B cell (primary cell): ENCODE results near the gene PACRG. TPM values are rescaled to one million over a fixed set of nuclear protein-coding genes. Genes with fewer than 3 reads are reported as not detected.

Experiments used
- ATAC-seq: fragments of 200-7000 bp; cut with Tn5 transposase; one replicate; pipeline ENCODE4 v1.10.0; 2021; ENCODE audit warnings: low read depth, mild to moderate bottlenecking, moderate number of reproducible peaks, moderate library complexity
- CTCF ChIA-PET: fragments of 350-600 bp; sonication (Branson Sonifier 250); formaldehyde crosslinking; loops from one replicate; lab custom pipeline; 2021; ENCODE audit warnings: antibody characterized with exemption, inconsistent platforms; lab: Charles Lee
- POLR2A ChIA-PET: fragments of 350-600 bp; sonication (Branson Sonifier 250); formaldehyde crosslinking; loops from one replicate; lab custom pipeline; 2021; ENCODE audit warnings: antibody characterized with exemption; lab: Charles Lee
- DNase-seq: peaks from one replicate; pipeline ENCODE4 v3.0.0; 2013
- H2AFZ ChIP-seq: 2 replicates; pipeline ENCODE4 v1.6.1; 2012; ENCODE audit warnings: mild to moderate bottlenecking, low read depth, low read length; ENCODE audit not compliant: insufficient read depth, poor library complexity, severe bottlenecking
- H3K27ac ChIP-seq, 2 donors: 1 replicate in 1 of 2; 2 replicates in 1 of 2; pipeline ENCODE4 v1.5.1; 2012 to 2013; ENCODE audit warnings: low read length in 2 of 2, mild to moderate bottlenecking in 2 of 2, moderate library complexity in 1 of 2
- H3K27me3 ChIP-seq, 4 experiments: fragments of 200-600 bp in 1 of 4; sonication (generic) in 1 of 4; replicated peaks in 1 of 4; 1 replicate in 2 of 4; 2 replicates in 2 of 4; pipeline versions ENCODE4 v1.6.1 to v1.7.0; 2013 to 2016; ENCODE audit warnings: low read length in 3 of 4, mild to moderate bottlenecking in 2 of 4, mixed read lengths in 1 of 4, moderate library complexity in 1 of 4; ENCODE audit not compliant: insufficient read depth in 4 of 4, control insufficient read depth in 3 of 4; ENCODE audit errors: control extremely low read depth in 1 of 4
- H3K36me3 ChIP-seq, 2 experiments: replicated peaks in 1 of 2; 1 replicate in 1 of 2; 2 replicates in 1 of 2; pipeline versions ENCODE4 v1.6.1 to v1.7.1; 2013; ENCODE audit warnings: low read length in 1 of 2; ENCODE audit not compliant: insufficient read depth in 2 of 2, control insufficient read depth in 1 of 2; ENCODE audit errors: control extremely low read depth in 1 of 2, extremely low read depth in 1 of 2
- H3K4me1 ChIP-seq, 2 donors: fragments of 200-600 bp in 1 of 2; sonication (generic) in 1 of 2; 1 replicate in 1 of 2; 2 replicates in 1 of 2; pipeline versions ENCODE4 v1.5.1 to v1.6.1; 2013 to 2017; ENCODE audit warnings: low read length in 2 of 2; ENCODE audit not compliant: control insufficient read depth in 2 of 2, insufficient read depth in 2 of 2
- H3K4me2 ChIP-seq: replicated peaks from 2 replicates; pipeline ENCODE3; 2012; ENCODE audit warnings: mild to moderate bottlenecking, low read depth, low read length; ENCODE audit not compliant: poor library complexity, severe bottlenecking
- H3K4me3 ChIP-seq, 5 experiments: fragments of 200-600 bp in 1 of 5; sonication (generic) in 1 of 5; 1 replicate in 3 of 5; 2 replicates in 2 of 5; pipeline versions ENCODE4 v1.5.1 to v1.7.0; 2011 to 2016; ENCODE audit warnings: low read length in 4 of 5, mild to moderate bottlenecking in 4 of 5, low read depth in 2 of 5, control low read depth in 1 of 5, moderate library complexity in 1 of 5; ENCODE audit not compliant: insufficient read depth in 1 of 5; ENCODE audit errors: control extremely low read depth in 1 of 5, extremely low read depth in 1 of 5
- H3K79me2 ChIP-seq: fragments of 200-600 bp; sonication (generic); one replicate; pipeline ENCODE4 v1.6.0; 2016; ENCODE audit warnings: low read length; ENCODE audit not compliant: control insufficient read depth, insufficient read depth
- H3K9ac ChIP-seq: fragments of 200-600 bp; sonication (generic); 2 replicates; pipeline ENCODE4 v1.6.1; 2017; ENCODE audit warnings: mild to moderate bottlenecking, low read length, moderate library complexity
- H3K9me3 ChIP-seq, 3 donors: one replicate each; pipeline versions ENCODE4 v1.6.1 to v1.7.1; 2013; ENCODE audit warnings: low read length in 2 of 3; ENCODE audit not compliant: control insufficient read depth in 2 of 3, insufficient read depth in 1 of 3; ENCODE audit errors: control extremely low read depth in 1 of 3
- H4K20me1 ChIP-seq: 2 replicates; pipeline ENCODE4 v1.6.0; 2012; ENCODE audit warnings: mild to moderate bottlenecking, low read length; ENCODE audit not compliant: insufficient read depth, control insufficient read depth, poor library complexity, severe bottlenecking
- H3K27ac Mint-ChIP-seq: one replicate; pipeline ENCODE4 v1.8.0; 2021; ENCODE audit warnings: mixed read lengths
- H3K27me3 Mint-ChIP-seq: one replicate; pipeline ENCODE4 v1.8.0; 2021; ENCODE audit warnings: mixed read lengths
- H3K4me1 Mint-ChIP-seq: one replicate; pipeline ENCODE4 v1.8.0; 2021; ENCODE audit warnings: mixed read lengths
- H3K4me3 Mint-ChIP-seq: one replicate; pipeline ENCODE4 v1.8.0; 2021; ENCODE audit warnings: mixed read lengths
- H3K9me3 Mint-ChIP-seq: one replicate; pipeline ENCODE4 v1.8.0; 2022; ENCODE audit warnings: mixed read lengths; ENCODE audit not compliant: insufficient read depth
- EZH2 ChIP-seq: IDR thresholded peaks from 2 replicates; pipeline ENCODE4 v1.6.1; 2012; ENCODE audit warnings: borderline replicate concordance, low read depth, mild to moderate bottlenecking, moderate library complexity, low read length; ENCODE audit not compliant: insufficient read depth, poor library complexity, severe bottlenecking
- WGBS: methylation state at CpG from one replicate; pipeline ENCODE4 v1.1.5; 2013; ENCODE audit warnings: missing lambda C conversion rate; ENCODE audit not compliant: insufficient coverage; 5-methylcytosine and 5-hydroxymethylcytosine counted together
- intact Hi-C: fragments of 100-400 bp; cut with micrococcal nuclease; formaldehyde crosslinking; loops from one replicate; pipeline ENCODE4 v1.10.0; 2022
- polyA plus RNA-seq: library from polyadenylated mRNA; depleted of rRNA; stranded (reverse); fragments of >200 nt; gene quantifications from 2 replicates; pipeline ENCODE4 v1.2.3, GENCODE V29; 2012
- total RNA-seq, 2 donors: library from RNA; stranded (reverse); fragments of 120-200 nt in 1 of 2; gene quantifications; 1 replicate in 1 of 2; 2 replicates in 1 of 2; pipeline versions ENCODE4 v1.2.3 to v1.2.4, GENCODE V29; 2013 to 2022
- TF ChIP-seq, protein P1 (sequence below): fragments of 200-600 bp; IDR thresholded peaks from one replicate; pipeline ENCODE4 v1.8.0; 2022; ENCODE audit warnings: antibody characterized with exemption, mild to moderate bottlenecking

PACRG gene
- total and polyA plus RNA-seq, 2 donors (not counting 1 experiment from before 2014, with no cell fraction given) = not detected

DNA sequence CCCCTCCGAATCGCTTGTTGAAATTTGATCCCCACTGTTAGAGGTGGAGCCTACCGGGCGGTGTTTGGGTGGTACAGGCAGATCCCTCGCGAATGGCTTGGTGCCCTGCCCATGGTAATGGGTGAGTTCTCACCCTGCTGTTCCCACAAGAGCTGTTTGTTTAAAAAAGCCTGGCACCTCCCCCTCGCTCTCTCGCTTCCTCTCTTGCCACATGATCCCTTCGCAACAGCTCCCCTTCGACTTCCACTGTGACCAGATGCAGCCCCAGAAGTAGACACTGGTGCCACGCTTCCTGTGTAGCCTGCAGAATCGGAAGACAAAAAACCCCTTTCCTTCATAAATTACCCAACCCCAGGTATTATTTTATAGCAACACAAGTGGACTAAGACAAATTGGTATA lies 394.6 kb downstream of the PACRG start:
- Histone ChIP-seq H3K36me3 (no peaks in the 10 kb centered on the region), H3K27me3 (no peaks in the 10 kb centered on the region), H3K27ac (no peak overlapping the region), H3K4me2 (no peak overlapping the region), H3K4me1 (no peaks in the 10 kb centered on the region), H3K79me2 (no peaks in the 10 kb centered on the region), H3K9ac (no peak overlapping the region), H3K9me3 (no peaks in the 10 kb centered on the region), H2AFZ (no peak overlapping the region), H4K20me1 (no peaks in the 10 kb centered on the region), H3K4me3 (no peak overlapping the region)
- ChIA-PET POLR2A (no interaction called here), CTCF (no interaction called here)
- TF ChIP-seq, protein P1, sequence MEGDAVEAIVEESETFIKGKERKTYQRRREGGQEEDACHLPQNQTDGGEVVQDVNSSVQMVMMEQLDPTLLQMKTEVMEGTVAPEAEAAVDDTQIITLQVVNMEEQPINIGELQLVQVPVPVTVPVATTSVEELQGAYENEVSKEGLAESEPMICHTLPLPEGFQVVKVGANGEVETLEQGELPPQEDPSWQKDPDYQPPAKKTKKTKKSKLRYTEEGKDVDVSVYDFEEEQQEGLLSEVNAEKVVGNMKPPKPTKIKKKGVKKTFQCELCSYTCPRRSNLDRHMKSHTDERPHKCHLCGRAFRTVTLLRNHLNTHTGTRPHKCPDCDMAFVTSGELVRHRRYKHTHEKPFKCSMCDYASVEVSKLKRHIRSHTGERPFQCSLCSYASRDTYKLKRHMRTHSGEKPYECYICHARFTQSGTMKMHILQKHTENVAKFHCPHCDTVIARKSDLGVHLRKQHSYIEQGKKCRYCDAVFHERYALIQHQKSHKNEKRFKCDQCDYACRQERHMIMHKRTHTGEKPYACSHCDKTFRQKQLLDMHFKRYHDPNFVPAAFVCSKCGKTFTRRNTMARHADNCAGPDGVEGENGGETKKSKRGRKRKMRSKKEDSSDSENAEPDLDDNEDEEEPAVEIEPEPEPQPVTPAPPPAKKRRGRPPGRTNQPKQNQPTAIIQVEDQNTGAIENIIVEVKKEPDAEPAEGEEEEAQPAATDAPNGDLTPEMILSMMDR = no peak
- TF ChIP-seq EZH2 = no peak
- DNase-seq = no peak
- no peak overlapping the region for H3K4me3 Mint-ChIP-seq
- H3K9me3 Mint-ChIP-seq = no peaks in the 10 kb centered on the region
- no peaks in the 10 kb centered on the region for H3K27me3 Mint-ChIP-seq
- ATAC-seq = no peak
- WGBS = 94% methylated on average over 10 of the region's 12 CpGs
- H3K27ac Mint-ChIP-seq = no peak overlapping the region
- intact Hi-C loops = no loop called here
- H3K4me1 Mint-ChIP-seq = no peaks in the 10 kb centered on the region

DNA sequence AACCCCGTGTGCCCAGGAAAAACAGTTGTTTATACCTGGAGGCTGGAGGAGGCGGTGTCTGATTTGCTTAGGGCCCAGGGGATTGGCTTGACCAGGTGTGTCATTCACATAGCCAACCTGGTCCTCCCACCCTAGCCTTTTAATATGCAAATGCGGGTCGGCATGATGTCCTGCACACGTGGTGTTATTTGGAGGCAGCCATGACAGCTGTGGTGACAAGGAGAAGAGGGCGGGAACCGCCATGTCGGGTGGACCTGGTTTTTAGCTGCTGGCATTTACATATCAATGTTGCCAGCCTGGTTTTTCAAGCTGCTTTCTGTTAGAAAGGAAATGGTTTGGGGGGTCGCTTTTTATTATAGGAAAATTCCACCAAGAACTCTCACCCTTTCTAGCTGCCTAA lies 395.3 kb downstream of the PACRG start:
- ChIA-PET CTCF (no interaction called here), POLR2A (no interaction called here)
- Histone ChIP-seq H3K9me3 (no peaks in the 10 kb centered on the region), H4K20me1 (no peaks in the 10 kb centered on the region), H3K79me2 (no peaks in the 10 kb centered on the region), H3K9ac (no peak overlapping the region), H3K4me2 (no peak overlapping the region), H3K27me3 (no peaks in the 10 kb centered on the region), H3K4me3 (no peak overlapping the region), H3K4me1 (no peaks in the 10 kb centered on the region), H2AFZ (no peak overlapping the region), H3K27ac (no peak overlapping the region), H3K36me3 (no peaks in the 10 kb centered on the region)
- H3K27me3 Mint-ChIP-seq = no peaks in the 10 kb centered on the region
- ATAC-seq (no peak), DNase-seq (no peak)
- H3K4me3 Mint-ChIP-seq = no peak overlapping the region
- no peaks in the 10 kb centered on the region for H3K9me3 Mint-ChIP-seq
- intact Hi-C loops = no loop called here
- 86% methylated on average over 7 of the region's 9 CpGs for WGBS
- H3K4me1 Mint-ChIP-seq = no peaks in the 10 kb centered on the region
- TF ChIP-seq, protein P1 = no peak
- TF ChIP-seq EZH2 = no peak
- H3K27ac Mint-ChIP-seq = no peak overlapping the region
